ENCODE measurements around the gene DRAP1. TPM values are rescaled to one million over a fixed set of nuclear protein-coding genes. Genes with fewer than 3 reads are reported as not detected.

DRAP1 gene
- polyA plus RNA-seq, 2 of the 4 experiments (the other 2 are of a cell fraction) = 73.7 to 143 TPM

GRCh38 chr11:65961267-65962140 lies 42.3 kb downstream of the DRAP1 start, which contains the start of gene SART1 (continued):
- no peak for TF ChIP-seq HOXA7 (CRISPR knock-in tag; IDR thresholded peaks at IDR 0.05)
- TF ChIP-seq CBX2 (IDR thresholded peaks at IDR 0.05; ENCODE audit: borderline replicate concordance, low read depth) = no peak
- TF ChIP-seq MAZ (IDR thresholded peaks at IDR 0.05; ENCODE audit: borderline replicate concordance, low read depth, low read length) = no peak
- no peak for TF ChIP-seq ZFP36 (IDR thresholded peaks at IDR 0.05; ENCODE audit: borderline replicate concordance, partially characterized antibody)
- TF ChIP-seq PBX3 (IDR thresholded peaks at IDR 0.05) = peak; percentile 48
- TF ChIP-seq POLR2AphosphoS2 (conservative IDR thresholded peaks at IDR 0.05; ENCODE audit: low read length) = no peak
- TF ChIP-seq, protein P1, sequence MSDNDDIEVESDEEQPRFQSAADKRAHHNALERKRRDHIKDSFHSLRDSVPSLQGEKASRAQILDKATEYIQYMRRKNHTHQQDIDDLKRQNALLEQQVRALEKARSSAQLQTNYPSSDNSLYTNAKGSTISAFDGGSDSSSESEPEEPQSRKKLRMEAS (IDR thresholded peaks at IDR 0.05) = peak; percentile 92
- TF ChIP-seq KDM5A (IDR thresholded peaks at IDR 0.05) = peak; percentile 58; the same call in 1 of the 2 replicates
- TF ChIP-seq USF2 (IDR thresholded peaks at IDR 0.05) = no peak
- TF ChIP-seq RNF2 (IDR thresholded peaks at IDR 0.05; ENCODE audit: borderline replicate concordance, low read depth) = no peak

DNA sequence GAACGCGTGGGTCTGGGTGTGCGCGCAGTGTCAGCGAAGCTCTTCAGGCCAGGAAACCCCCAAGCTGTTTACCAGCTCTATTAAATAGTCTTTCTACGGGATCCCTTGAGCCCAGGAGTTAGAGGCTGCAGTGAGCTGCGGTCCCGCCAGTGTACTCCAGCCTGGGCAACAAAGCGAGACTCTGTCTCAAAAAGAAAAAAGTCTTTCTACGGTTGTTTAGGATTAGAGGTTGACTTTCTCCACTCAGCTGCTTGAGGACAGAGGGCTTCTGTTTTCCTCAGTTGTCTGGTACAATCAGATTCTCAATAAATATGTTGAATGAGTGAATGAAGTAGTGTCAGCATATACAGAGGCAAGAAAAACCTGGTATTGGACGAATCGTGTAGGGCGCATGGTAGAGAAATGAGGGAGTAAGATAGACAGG lies 42.9 kb downstream of the DRAP1 start:
- POLR2A ChIA-PET = no interaction called here
- peak overlapping the region; percentile 95 for H3K4me3 ChIP-seq
- CTCF ChIA-PET = interaction anchor here (2.0 to 6.3 kb wide), 2 partner anchors 74 to 78 kb away, joined by 7 to 35 read pairs; partner anchors contain the start of gene FIBP
- H3K4me2 ChIP-seq = peak overlapping the region; percentile 97
- FAIRE-seq (no peak), ATAC-seq (peak; percentile 2 to 25; a peak in 3 of 6 replicates), DNase-seq (ENCODE audit: low read depth in 1 of 2, low spot score in 1 of 2) (no peak)
- H3K27ac ChIP-seq = peak overlapping the region; percentile 82 to 99
- TF ChIP-seq RFX5 (IDR thresholded peaks at IDR 0.05) = no peak
- TF ChIP-seq NFE2L2 (conservative IDR thresholded peaks at IDR 0.05; ENCODE audit: low read length) = no peak
- no peak for TF ChIP-seq NPAS2 (CRISPR knock-in tag; IDR thresholded peaks at IDR 0.05; ENCODE audit: borderline replicate concordance)
- TF ChIP-seq HEYL (CRISPR knock-in tag; IDR thresholded peaks at IDR 0.05) = no peak
- TF ChIP-seq ZFP36 (IDR thresholded peaks at IDR 0.05; ENCODE audit: borderline replicate concordance, partially characterized antibody) = no peak
- TF ChIP-seq FOSL2 (IDR thresholded peaks at IDR 0.05) = no peak
- no peak for TF ChIP-seq FOSL2 (CRISPR knock-in tag; IDR thresholded peaks at IDR 0.05)
- no peak for TF ChIP-seq KDM1A (IDR thresholded peaks at IDR 0.05; ENCODE audit: low read depth)
- no peak for TF ChIP-seq MYC (IDR thresholded peaks at IDR 0.05; ENCODE audit: borderline replicate concordance, low read length)
- TF ChIP-seq FOSB (CRISPR knock-in tag; IDR thresholded peaks at IDR 0.05) = no peak
- TF ChIP-seq, protein P2, sequence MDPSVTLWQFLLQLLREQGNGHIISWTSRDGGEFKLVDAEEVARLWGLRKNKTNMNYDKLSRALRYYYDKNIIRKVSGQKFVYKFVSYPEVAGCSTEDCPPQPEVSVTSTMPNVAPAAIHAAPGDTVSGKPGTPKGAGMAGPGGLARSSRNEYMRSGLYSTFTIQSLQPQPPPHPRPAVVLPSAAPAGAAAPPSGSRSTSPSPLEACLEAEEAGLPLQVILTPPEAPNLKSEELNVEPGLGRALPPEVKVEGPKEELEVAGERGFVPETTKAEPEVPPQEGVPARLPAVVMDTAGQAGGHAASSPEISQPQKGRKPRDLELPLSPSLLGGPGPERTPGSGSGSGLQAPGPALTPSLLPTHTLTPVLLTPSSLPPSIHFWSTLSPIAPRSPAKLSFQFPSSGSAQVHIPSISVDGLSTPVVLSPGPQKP (IDR thresholded peaks at IDR 0.05; ENCODE audit: low read depth, low read length) = no peak
- TF ChIP-seq E2F6 (IDR thresholded peaks at IDR 0.05; ENCODE audit: borderline replicate concordance, low read depth) = no peak
- no peak for TF ChIP-seq CBX8 (IDR thresholded peaks at IDR 0.05)
- TF ChIP-seq, protein P3, sequence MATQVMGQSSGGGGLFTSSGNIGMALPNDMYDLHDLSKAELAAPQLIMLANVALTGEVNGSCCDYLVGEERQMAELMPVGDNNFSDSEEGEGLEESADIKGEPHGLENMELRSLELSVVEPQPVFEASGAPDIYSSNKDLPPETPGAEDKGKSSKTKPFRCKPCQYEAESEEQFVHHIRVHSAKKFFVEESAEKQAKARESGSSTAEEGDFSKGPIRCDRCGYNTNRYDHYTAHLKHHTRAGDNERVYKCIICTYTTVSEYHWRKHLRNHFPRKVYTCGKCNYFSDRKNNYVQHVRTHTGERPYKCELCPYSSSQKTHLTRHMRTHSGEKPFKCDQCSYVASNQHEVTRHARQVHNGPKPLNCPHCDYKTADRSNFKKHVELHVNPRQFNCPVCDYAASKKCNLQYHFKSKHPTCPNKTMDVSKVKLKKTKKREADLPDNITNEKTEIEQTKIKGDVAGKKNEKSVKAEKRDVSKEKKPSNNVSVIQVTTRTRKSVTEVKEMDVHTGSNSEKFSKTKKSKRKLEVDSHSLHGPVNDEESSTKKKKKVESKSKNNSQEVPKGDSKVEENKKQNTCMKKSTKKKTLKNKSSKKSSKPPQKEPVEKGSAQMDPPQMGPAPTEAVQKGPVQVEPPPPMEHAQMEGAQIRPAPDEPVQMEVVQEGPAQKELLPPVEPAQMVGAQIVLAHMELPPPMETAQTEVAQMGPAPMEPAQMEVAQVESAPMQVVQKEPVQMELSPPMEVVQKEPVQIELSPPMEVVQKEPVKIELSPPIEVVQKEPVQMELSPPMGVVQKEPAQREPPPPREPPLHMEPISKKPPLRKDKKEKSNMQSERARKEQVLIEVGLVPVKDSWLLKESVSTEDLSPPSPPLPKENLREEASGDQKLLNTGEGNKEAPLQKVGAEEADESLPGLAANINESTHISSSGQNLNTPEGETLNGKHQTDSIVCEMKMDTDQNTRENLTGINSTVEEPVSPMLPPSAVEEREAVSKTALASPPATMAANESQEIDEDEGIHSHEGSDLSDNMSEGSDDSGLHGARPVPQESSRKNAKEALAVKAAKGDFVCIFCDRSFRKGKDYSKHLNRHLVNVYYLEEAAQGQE (IDR thresholded peaks at IDR 0.05) = no peak
- 4% methylated on average over 8 of the region's 13 CpGs for WGBS (ENCODE audit: missing lambda C conversion rate)
- no peaks in the 10 kb centered on the region for H3K9me3 ChIP-seq
- H3K4me1 ChIP-seq = peaks cover 12% of the 10 kb centered on the region; the same call in 2 of the 3 replicates

All from A549 (cell line).